HG03159 (cell line): ENCODE measurements around the gene BTBD9.

Experiments used
- ATAC-seq: cut with Tn5 transposase; IDR thresholded peaks from one replicate; pipeline ENCODE4 v1.9.1; 2021; ENCODE audit warnings: mild to moderate bottlenecking, moderate library complexity; ENCODE audit not compliant: unreplicated experiment

The BTBD9 gene

GRCh38 chr6:38154731-38155130 lies 485.0 kb downstream of the BTBD9 start:
- no peak for ATAC-seq

GRCh38 chr6:38153798-38154345 lies 485.9 kb downstream of the BTBD9 start:
- no peak for ATAC-seq

- ATAC-seq: no peak
Measured at GRCh38 chr6:38153076-38153797, 486.5 kb downstream of the BTBD9 start.

- ATAC-seq: no peak
Measured at GRCh38 chr6:38152620-38153019, 487.1 kb downstream of the BTBD9 start.

- no peak for ATAC-seq
Measured at GRCh38 chr6:38151580-38152500, 487.9 kb downstream of the BTBD9 start.

- no peak for ATAC-seq
Measured at GRCh38 chr6:38150681-38151296, 488.9 kb downstream of the BTBD9 start.

GRCh38 chr6:38150021-38150420 lies 489.7 kb downstream of the BTBD9 start:
- ATAC-seq: no peak

- ATAC-seq: no peak
Measured at GRCh38 chr6:38149531-38149930, 490.2 kb downstream of the BTBD9 start.

- ATAC-seq: no peak
Measured at GRCh38 chr6:38148606-38149005, 491.1 kb downstream of the BTBD9 start.

GRCh38 chr6:38146734-38147027 lies 493.0 kb downstream of the BTBD9 start:
- ATAC-seq: no peak

GRCh38 chr6:38146021-38146733 lies 493.6 kb downstream of the BTBD9 start:
- no peak for ATAC-seq

GRCh38 chr6:38144365-38144945 lies 495.3 kb downstream of the BTBD9 start:
- no peak for ATAC-seq

GRCh38 chr6:38143191-38144150 lies 496.3 kb downstream of the BTBD9 start:
- ATAC-seq: no peak

GRCh38 chr6:38142178-38142902 lies 497.4 kb downstream of the BTBD9 start:
- ATAC-seq: no peak

GRCh38 chr6:38141716-38142115 lies 498.0 kb downstream of the BTBD9 start:
- no peak for ATAC-seq

- ATAC-seq: no peak
Measured at GRCh38 chr6:38141085-38141484, 498.6 kb downstream of the BTBD9 start.

GRCh38 chr6:38138374-38138773 lies 501.4 kb downstream of the BTBD9 start:
- no peak for ATAC-seq

- ATAC-seq: no peak
Measured at GRCh38 chr6:38137608-38138265, 502.0 kb downstream of the BTBD9 start.
